Activated T-helper 1 cell treated with anti-CD3 and anti-CD28 coated beads, Interleukin-2, amount 50 U/mL, for 16 hours (primary cell): ENCODE results near the gene SIPA1L2.
"Not testable (repeated sequence)": the region's sequence is repeated elsewhere in the genome, so short reads cannot be mapped to it uniquely, and the experiment has no call there.

Source experiments
- DNase-seq, 2 donors: peaks; one replicate each; pipeline ENCODE4 v3.0.0-alpha.2; 2020; ENCODE audit warnings: low read depth in 1 of 2, low spot score in 1 of 2

SIPA1L2 gene

GRCh38 chr1:232620356-232620969 lies 9.5 kb downstream of the SIPA1L2 start:
- no peak for DNase-seq

DNA sequence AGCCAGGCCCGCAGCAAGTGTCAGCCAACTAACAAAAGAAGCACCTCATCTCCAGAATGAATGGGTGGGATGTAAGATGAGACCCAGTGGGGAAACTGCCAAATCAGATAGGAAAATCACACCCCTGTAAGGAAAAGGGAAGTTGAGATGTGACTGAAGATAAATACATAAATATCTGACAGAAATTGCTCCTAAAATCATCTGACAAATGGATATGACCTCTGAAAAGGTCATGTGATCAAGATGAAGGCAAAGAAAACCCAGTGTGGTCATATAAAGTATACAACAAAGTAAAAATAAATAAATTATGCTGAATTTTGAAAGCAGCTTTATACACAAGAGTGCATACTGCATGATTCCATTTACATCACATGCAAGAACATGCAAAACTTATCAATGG lies 12.7 kb downstream of the SIPA1L2 start:
- no peak for DNase-seq

DNA sequence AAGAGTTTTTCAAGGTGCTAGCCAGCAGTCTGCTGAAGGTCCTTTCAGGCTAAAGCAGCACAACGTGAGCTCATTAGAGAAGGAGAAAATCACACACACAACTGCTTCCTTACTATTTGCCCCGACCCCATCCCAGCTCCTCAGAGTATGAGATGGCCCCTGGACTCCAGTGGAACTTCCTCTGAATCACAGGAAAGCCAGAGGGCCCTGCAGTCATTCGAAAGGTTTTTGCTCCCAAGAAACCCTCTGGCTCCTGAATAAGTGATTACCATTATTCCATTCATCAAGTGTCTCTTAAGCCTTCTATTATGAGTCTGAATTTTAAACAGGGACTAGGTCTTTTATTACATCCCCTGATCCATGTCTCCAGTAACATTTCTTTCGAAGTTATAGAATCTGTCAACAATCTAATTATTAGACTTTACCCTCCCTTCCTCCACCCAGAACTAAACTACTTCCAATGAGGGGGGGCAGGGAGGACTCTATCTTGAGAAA lies 14.6 kb downstream of the SIPA1L2 start:
- DNase-seq = no peak

DNA sequence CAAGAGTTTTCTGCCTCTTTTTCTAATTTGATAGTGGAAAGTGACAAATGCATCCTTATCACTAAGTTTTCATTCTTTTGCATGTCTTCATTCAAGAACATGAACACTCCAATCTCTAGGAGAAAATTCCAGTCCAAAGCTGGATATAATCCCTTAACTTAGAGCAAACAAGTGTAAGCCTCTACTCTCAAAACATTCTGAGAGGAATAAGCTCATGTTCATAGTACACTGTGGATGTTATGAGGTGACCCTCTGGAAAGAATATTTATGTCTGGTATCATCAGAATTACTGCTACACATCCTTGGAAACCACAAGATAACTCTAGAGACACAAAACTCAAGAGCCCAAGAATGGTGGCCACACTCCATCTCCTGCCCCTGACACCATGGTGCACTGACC lies 15.1 kb downstream of the SIPA1L2 start:
- DNase-seq = no peak

GRCh38 chr1:232613752-232614381 lies 16.1 kb downstream of the SIPA1L2 start:
- DNase-seq = no peak

DNA sequence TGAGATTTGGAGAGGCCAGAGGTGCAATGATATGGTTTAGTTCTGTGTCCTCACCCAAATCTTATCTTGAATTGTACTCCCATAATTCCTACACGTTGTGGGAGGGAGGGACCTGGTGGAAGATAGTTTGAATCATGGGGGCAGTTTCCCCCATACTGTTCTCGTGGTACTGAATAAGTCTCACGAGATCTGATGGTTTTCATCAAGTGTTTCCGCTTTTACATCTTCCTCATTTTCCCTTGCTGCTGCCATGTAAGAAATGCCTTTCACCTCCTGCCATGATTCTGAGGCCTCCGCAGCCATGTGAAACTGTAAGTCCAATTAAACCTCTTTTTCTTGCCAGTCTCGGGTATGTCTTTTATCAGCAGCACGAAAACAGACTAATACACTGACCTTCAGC lies 17.1 kb downstream of the SIPA1L2 start:
- DNase-seq = not testable (repeated sequence)

DNA sequence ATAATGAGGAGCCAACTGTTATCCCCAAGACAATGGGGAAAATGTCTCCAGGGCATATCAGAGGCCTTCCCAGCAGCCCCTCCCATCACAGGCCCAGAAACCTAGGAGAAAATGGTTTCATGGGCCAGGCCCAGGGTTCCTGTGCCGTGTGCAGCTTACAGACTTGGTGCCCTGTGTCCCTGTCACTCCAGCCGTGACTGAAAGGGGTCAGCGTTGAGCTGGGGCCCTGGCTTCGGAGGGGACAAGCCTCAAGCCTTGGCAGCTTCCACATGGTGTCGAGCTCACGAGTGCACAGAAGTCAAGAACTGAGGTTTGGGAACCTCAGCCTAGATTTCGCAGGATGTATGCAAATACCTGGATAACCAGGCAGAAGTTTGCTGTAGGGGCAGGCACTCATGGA lies 18.1 kb downstream of the SIPA1L2 start:
- no peak for DNase-seq

DNA sequence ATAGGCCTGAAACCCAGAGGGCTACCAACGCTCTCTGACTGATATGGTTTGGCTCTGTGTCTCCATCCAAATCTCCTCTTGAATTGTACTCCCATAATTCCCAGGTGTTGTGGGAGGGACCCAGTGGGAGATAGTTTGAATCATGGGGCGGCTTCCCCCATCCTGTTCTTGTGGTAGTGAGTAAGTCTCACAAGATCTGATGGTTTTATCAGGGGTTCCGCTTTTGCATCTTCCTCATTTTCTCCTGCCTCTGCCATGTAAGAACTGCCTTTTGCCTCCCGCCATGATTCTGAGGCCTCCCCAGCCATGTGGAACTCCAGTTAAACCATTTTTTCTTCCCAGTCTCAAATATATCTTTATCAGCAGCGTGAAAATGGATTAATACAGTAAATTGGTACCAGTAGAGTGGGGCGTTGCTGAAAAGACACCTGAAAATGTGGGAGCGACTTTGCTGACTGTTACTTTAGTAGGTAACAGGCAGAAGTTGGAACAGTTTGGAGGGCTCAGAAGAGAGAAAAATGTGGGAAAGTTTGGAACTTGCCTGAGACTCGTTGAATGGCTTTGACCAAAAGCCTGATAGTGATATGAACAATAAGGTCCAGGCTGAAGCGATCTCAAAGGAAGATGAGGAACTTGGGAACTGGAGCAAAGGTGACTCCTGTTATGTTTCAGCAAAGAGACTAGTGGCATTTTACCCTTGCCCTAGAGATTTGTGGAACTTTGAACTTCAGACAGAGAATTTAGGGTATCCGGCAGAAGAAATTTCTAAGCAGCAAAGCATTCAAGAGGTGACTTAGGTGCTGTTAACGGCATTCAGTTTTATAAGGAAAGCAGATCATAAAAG lies 18.8 kb downstream of the SIPA1L2 start:
- not testable (repeated sequence) for DNase-seq

- DNase-seq = no peak
These were observed 19.6 kb downstream of the SIPA1L2 start for GRCh38 chr1:232610192-232610901.

DNA sequence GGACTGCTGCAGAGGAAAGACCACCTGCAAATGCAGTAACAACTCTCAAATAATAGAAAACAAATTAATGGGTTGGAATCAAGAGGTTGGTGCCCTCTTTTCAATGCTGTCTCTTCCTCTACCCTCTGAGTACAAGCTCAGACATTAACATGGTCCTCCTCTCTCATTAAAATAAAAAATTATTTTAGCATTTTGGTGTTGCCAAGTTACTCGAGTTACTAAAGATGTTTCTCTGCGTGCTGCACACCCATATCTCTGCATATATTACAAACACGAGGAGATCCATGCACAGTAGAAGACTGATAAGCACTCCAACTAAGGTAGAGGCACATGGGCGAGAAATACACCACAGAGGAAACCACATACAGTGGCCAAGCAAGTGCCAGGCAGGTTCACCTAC lies 21.5 kb downstream of the SIPA1L2 start:
- DNase-seq = no peak

- no peak for DNase-seq
These were observed 27.3 kb downstream of the SIPA1L2 start for GRCh38 chr1:232602622-232603021.

DNA sequence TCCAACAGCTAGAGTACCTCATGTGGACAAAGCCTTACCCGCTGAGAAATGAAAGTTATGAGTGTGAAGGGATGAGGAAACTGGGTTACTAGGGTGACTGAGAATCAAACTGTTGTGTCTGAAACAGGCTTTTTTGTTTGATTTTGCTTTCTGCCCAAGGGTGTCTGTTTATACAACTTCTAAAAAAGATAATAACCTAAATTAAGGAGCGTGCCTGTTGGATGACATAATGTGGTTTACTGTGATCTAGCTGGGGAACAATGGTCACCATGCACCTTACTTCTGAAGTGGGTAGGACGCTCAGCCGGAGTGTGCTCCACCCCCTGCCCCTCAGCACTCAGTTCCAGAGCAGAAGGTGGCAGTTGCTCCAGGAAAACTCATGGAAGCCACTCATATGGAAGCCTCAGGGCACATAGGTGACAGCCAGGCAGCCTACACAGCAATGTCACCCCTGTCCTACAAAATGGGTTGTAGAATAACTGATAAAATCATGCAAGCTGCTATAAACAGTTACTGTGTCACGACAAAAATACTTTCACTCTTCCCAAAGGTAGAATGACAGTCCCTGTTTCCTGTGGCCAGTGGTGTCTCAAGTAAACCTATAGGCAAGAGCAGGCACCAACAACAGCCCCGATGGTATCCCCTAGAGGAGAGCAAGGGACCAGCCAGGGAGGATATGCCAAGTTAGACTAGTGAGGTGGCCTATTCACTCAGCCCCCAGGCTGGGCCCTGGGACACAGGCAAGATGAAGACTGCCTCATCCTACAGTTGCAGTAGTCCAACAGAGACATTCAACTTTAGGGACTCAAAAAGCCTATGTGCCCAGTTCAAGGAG lies 29.3 kb downstream of the SIPA1L2 start:
- no peak for DNase-seq

DNA sequence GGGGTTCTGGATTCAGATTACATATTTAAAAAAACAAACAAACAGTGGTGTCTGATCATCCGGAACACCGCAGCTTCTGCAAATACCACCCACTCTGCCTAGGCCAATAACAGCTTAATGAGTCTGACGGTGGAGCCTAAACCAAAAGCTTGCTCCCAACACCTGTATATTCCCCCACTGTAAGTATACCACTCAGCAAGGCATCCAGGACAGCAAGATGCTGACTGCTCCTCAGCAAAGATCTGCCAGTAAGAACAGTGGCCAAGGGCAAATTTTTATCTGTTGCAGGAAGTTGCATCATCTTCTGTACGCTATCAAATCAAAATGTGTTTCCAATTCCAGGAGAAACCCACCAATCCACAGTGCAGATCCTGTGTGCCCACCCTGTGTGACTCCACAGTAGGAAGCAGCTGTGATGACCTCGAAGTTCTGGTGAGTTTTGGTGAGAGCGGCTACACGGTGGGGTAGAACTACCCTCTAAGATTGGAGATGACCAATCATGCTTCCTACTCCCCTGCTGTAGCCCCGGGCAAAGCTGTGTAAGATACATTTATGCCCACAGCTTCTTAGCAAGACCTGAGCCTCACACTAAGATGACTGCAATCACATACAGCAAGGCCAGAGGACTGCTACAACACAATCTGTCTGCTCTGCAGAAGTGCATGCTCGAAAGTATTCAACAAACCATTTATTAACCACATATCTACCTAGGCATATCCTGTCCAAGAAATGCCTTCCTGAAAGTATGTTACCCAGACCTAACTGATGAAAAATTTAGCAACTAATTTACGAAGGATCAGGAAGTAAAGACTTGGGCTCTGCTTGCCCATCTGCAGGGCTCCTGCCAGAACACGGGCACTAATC lies 30.5 kb downstream of the SIPA1L2 start:
- DNase-seq = no peak

- no peak for DNase-seq
These were observed 31.1 kb downstream of the SIPA1L2 start for GRCh38 chr1:232598837-232599177.

- DNase-seq = no peak
These were observed 31.8 kb downstream of the SIPA1L2 start for GRCh38 chr1:232598133-232598532.

GRCh38 chr1:232597721-232598120 lies 32.2 kb downstream of the SIPA1L2 start:
- DNase-seq = no peak

DNA sequence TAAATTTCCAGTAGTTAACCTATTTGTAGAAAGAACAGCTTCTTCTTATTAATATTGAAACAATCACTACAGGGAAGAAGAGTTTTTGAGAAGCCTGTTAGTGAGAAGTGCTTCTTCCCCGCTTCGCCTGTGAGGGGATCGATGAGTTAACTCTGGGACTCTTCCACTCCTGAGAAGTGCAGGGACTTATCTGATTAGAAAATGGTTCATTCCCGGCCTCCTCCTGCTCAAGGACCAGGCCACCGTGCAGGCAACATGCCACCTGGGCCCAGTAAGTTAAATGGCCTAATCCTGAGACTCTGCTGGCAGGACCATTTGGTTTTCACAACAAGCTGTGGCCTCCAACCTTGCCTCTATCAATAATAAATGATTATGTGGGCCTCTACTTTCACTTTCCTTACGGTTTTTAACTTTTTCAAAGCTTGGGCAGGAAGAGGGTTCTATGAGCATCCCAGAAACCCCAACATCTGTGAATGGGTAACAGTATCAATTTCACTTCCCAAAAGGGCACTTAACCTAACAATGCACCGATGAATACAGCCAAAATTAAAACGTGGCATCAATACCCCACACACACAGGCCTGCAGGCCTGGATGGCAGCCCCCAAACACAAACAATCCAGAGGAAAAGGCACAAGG lies 33.1 kb downstream of the SIPA1L2 start:
- no peak for DNase-seq

- no peak for DNase-seq
These were observed 34.9 kb downstream of the SIPA1L2 start for GRCh38 chr1:232594768-232595698.
